DLD1 (cell line): Measurements from ENCODE around the gene RBMS3.

Source experiments
- in situ Hi-C: cut with HindIII; loops from 2 replicates; pipeline ENCODE4 v1.10.0; 2017; ENCODE audit warnings: low sequenced_read_pairs

RBMS3 gene

GRCh38 chr3:29275309-29275708, 5.6 kb upstream of the RBMS3 start:
- in situ Hi-C loops, result no loop called here

GRCh38 chr3:29277249-29277648, 3.6 kb upstream of the RBMS3 start:
- in situ Hi-C loops, result no loop called here

- in situ Hi-C loops, result no loop called here
These were observed 1.6 kb upstream of the RBMS3 start for GRCh38 chr3:29279286-29279685.

- in situ Hi-C loops, result no loop called here
These were observed 1.1 kb upstream of the RBMS3 start for GRCh38 chr3:29279806-29280205.

GRCh38 chr3:29281094-29281343, 148 bp downstream of the RBMS3 start:
- in situ Hi-C loops, result no loop called here

- in situ Hi-C loops, result no loop called here
These were observed 722 bp downstream of the RBMS3 start for GRCh38 chr3:29281344-29282241.

- in situ Hi-C loops, result no loop called here
These were observed 1.8 kb downstream of the RBMS3 start for GRCh38 chr3:29282427-29283230.

- in situ Hi-C loops, result no loop called here
These were observed 2.6 kb downstream of the RBMS3 start for GRCh38 chr3:29283231-29284119.

GRCh38 chr3:29284497-29284896, 3.6 kb downstream of the RBMS3 start:
- in situ Hi-C loops, result no loop called here

- in situ Hi-C loops, result no loop called here
These were observed 4.7 kb downstream of the RBMS3 start for GRCh38 chr3:29285471-29286071.

GRCh38 chr3:29286478-29287240, 5.8 kb downstream of the RBMS3 start:
- in situ Hi-C loops, result no loop called here

GRCh38 chr3:29290596-29290995, 9.7 kb downstream of the RBMS3 start:
- in situ Hi-C loops, result no loop called here

GRCh38 chr3:29291260-29291981, 10.6 kb downstream of the RBMS3 start:
- in situ Hi-C loops, result no loop called here

- in situ Hi-C loops, result no loop called here
These were observed 11.1 kb downstream of the RBMS3 start for GRCh38 chr3:29291982-29292363.

- in situ Hi-C loops, result no loop called here
These were observed 12.6 kb downstream of the RBMS3 start for GRCh38 chr3:29293421-29293820.

- in situ Hi-C loops, result no loop called here
These were observed 17.1 kb downstream of the RBMS3 start for GRCh38 chr3:29297998-29298397.

GRCh38 chr3:29301332-29302019, 20.6 kb downstream of the RBMS3 start:
- in situ Hi-C loops, result no loop called here

- in situ Hi-C loops, result no loop called here
These were observed 21.7 kb downstream of the RBMS3 start for GRCh38 chr3:29302619-29303018.

GRCh38 chr3:29307295-29307694, 26.4 kb downstream of the RBMS3 start:
- in situ Hi-C loops, result no loop called here
